ENCODE data around the gene CDC5L. TPM values are rescaled to one million over a fixed set of nuclear protein-coding genes. Genes with fewer than 3 reads are reported as not detected.

CDC5L gene
- total RNA-seq, 1 donor from 2014 or later, result 19.0 TPM

DNA sequence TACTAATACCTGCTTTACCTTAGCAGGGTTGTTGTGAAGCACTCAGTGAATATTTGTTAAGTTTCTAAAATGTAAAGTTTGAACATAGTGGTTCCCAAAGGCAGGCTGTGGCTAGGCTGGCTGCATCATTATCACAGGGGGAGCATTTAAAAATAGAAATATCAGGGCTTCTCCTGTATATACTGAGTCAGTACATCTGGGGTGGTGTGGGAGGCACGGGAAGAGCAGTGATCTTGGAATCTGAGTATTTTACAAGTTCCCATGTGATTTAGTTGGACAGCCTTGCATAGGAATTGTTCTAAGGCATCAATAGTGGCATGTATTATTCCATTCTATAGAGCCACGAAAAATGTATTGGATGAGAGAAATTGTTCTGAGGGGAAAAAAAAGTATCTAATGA lies 8.0 kb downstream of the CDC5L start:
- Mint-ChIP-seq H3K4me3 (ENCODE audit: unreplicated experiment) (no peak overlapping the region), H3K36me3 (ENCODE audit: low read depth) (peaks cover 37% of the 10 kb centered on the region)

DNA sequence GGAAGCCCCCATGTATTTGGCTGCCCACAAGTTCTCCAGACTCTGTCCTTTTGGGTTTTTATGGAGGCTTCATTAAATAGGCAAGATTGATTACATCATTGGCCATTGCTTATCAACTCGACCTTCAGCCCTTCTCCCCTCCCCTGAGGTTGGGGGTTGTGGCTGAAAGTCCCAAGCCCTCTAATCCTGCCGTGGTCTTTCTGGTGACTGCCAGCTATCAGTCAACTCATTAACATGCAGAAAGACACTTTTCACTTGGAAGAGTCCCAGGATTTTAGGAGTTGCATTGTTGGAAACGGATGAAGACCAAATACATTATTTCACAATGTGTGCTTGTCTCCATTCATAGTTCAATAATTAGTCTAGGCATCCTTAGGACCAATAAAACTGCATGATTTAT lies 9.5 kb downstream of the CDC5L start:
- H3K27me3 Mint-ChIP-seq (ENCODE audit: low read depth), result no peaks in the 10 kb centered on the region

More for the DNA sequence above, 8.0 kb downstream of the CDC5L start:
- Mint-ChIP-seq H3K27me3 (ENCODE audit: low read depth) (no peaks in the 10 kb centered on the region), H3K9me3 (ENCODE audit: low read depth) (no peaks in the 10 kb centered on the region), H3K4me1 (ENCODE audit: low read depth) (no peaks in the 10 kb centered on the region), H3K27ac (ENCODE audit: unreplicated experiment) (peak overlapping the region; percentile 33)
- TF ChIP-seq, protein P1, sequence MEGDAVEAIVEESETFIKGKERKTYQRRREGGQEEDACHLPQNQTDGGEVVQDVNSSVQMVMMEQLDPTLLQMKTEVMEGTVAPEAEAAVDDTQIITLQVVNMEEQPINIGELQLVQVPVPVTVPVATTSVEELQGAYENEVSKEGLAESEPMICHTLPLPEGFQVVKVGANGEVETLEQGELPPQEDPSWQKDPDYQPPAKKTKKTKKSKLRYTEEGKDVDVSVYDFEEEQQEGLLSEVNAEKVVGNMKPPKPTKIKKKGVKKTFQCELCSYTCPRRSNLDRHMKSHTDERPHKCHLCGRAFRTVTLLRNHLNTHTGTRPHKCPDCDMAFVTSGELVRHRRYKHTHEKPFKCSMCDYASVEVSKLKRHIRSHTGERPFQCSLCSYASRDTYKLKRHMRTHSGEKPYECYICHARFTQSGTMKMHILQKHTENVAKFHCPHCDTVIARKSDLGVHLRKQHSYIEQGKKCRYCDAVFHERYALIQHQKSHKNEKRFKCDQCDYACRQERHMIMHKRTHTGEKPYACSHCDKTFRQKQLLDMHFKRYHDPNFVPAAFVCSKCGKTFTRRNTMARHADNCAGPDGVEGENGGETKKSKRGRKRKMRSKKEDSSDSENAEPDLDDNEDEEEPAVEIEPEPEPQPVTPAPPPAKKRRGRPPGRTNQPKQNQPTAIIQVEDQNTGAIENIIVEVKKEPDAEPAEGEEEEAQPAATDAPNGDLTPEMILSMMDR (IDR thresholded peaks at IDR 0.05), result no peak
- no peak for DNase-seq (ENCODE audit: low spot score)

DNA sequence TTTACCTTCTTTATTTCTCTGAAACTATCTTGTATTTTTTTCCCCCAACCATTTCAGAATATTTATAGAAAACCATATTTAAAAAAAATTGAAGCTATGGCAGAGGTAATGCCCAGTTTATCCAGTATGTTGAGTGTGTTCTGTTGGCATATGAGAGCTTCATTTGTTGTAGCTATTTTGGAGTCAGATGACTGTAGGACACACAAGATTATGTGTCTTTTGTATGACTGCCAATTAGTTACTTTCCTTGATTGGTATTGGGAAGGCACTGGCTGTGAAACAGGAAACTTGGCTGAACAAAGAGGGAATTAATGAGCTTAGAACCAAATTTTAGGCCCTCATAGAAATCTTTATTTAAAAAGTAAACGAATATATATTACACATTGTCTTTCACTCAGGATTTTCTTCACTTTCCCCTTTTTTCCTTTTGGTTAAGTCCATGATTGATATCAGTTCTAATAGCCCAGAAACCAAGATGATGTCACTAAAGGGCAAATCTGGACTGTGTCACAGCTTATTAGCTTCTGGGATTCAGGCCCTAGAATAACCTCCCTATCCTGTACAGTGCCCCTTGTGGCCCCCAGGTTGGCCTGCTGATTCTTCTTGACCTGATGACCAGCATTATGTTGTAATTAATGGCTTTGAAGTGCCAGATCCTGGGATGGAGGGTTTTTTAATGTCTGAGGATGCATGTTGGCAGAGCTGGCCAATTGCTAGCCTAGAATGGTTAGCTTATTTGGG lies 10.1 kb downstream of the CDC5L start:
- Mint-ChIP-seq H3K4me1 (ENCODE audit: low read depth) (peaks cover 3% of the 10 kb centered on the region), H3K27me3 (ENCODE audit: low read depth) (no peaks in the 10 kb centered on the region), H3K4me3 (ENCODE audit: unreplicated experiment) (no peak overlapping the region), H3K9me3 (ENCODE audit: low read depth) (no peaks in the 10 kb centered on the region), H3K36me3 (ENCODE audit: low read depth) (peaks cover 39% of the 10 kb centered on the region), H3K27ac (ENCODE audit: unreplicated experiment) (peak overlapping the region; percentile 22)
- DNase-seq (ENCODE audit: low spot score), result no peak
- TF ChIP-seq, protein P1 (IDR thresholded peaks at IDR 0.05), result no peak

More for the DNA sequence above, 9.5 kb downstream of the CDC5L start:
- H3K4me1 Mint-ChIP-seq (ENCODE audit: low read depth), result peaks cover 3% of the 10 kb centered on the region
- no peak overlapping the region for H3K27ac Mint-ChIP-seq (ENCODE audit: unreplicated experiment)
- no peak overlapping the region for H3K4me3 Mint-ChIP-seq (ENCODE audit: unreplicated experiment)
- no peak for DNase-seq (ENCODE audit: low spot score)
- TF ChIP-seq, protein P1 (IDR thresholded peaks at IDR 0.05), result no peak
- no peaks in the 10 kb centered on the region for H3K9me3 Mint-ChIP-seq (ENCODE audit: low read depth)
- peaks cover 45% of the 10 kb centered on the region for H3K36me3 Mint-ChIP-seq (ENCODE audit: low read depth)

DNA sequence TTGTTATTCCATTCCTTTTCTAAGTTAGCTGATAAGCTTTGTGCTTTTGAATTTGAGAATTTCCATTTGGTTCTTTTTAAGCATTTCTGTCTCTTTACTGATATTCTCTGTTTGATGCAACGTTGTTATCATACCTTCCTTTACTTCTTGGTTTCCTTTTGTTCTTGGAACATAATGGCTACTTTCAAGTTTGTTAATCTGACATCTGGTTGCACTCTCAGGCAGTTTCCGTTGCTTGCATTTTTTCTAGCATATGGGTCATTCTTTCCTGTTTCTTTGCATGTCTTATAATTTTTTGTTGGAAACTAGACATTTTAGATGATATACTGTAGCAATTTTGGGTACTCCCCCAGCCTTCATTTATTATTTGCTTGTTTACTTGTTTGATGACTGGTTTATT lies 12.5 kb downstream of the CDC5L start:
- TF ChIP-seq, protein P1 (IDR thresholded peaks at IDR 0.05), result no peak
- H3K4me3 Mint-ChIP-seq (ENCODE audit: unreplicated experiment), result no peak overlapping the region
- DNase-seq (ENCODE audit: low spot score), result no peak
- H3K4me1 Mint-ChIP-seq (ENCODE audit: low read depth), result peaks cover 3% of the 10 kb centered on the region
- no peaks in the 10 kb centered on the region for H3K27me3 Mint-ChIP-seq (ENCODE audit: low read depth)
- H3K9me3 Mint-ChIP-seq (ENCODE audit: low read depth), result no peaks in the 10 kb centered on the region
- H3K36me3 Mint-ChIP-seq (ENCODE audit: low read depth), result peaks cover 37% of the 10 kb centered on the region
- no peak overlapping the region for H3K27ac Mint-ChIP-seq (ENCODE audit: unreplicated experiment)

DNA sequence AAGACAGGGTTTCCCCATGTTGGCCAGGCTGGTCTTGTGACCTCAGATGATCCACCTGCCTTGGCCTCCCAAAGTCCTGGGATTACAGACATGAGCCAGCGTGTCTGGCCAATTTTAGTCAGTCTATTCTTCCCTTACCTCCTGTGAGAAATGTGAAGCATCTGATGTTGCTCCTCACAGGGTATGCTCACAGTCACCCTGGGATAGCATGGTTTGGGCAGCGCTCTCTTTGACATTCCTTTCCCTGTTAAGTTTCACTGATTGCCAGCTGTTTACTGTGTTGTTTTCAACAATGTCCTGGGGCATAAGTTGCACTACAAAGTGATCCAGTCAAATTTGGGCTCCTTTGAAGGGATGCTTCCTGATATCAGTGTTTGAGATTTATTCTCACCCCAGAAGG lies 13.1 kb downstream of the CDC5L start:
- H3K27ac Mint-ChIP-seq (ENCODE audit: unreplicated experiment), result no peak overlapping the region
- TF ChIP-seq, protein P1 (IDR thresholded peaks at IDR 0.05), result no peak
- peaks cover 38% of the 10 kb centered on the region for H3K36me3 Mint-ChIP-seq (ENCODE audit: low read depth)
- no peaks in the 10 kb centered on the region for H3K9me3 Mint-ChIP-seq (ENCODE audit: low read depth)
- peaks cover 3% of the 10 kb centered on the region for H3K4me1 Mint-ChIP-seq (ENCODE audit: low read depth)
- no peaks in the 10 kb centered on the region for H3K27me3 Mint-ChIP-seq (ENCODE audit: low read depth)
- H3K4me3 Mint-ChIP-seq (ENCODE audit: unreplicated experiment), result no peak overlapping the region
- DNase-seq (ENCODE audit: low spot score), result no peak
